ENCODE data around the gene NFKB2. TPM values are rescaled to one million over a fixed set of nuclear protein-coding genes. Genes with fewer than 3 reads are reported as not detected.

NFKB2 gene
- total and polyA plus RNA-seq, 10 donors, result 34.7 to 161 (median 57.1) TPM

DNA sequence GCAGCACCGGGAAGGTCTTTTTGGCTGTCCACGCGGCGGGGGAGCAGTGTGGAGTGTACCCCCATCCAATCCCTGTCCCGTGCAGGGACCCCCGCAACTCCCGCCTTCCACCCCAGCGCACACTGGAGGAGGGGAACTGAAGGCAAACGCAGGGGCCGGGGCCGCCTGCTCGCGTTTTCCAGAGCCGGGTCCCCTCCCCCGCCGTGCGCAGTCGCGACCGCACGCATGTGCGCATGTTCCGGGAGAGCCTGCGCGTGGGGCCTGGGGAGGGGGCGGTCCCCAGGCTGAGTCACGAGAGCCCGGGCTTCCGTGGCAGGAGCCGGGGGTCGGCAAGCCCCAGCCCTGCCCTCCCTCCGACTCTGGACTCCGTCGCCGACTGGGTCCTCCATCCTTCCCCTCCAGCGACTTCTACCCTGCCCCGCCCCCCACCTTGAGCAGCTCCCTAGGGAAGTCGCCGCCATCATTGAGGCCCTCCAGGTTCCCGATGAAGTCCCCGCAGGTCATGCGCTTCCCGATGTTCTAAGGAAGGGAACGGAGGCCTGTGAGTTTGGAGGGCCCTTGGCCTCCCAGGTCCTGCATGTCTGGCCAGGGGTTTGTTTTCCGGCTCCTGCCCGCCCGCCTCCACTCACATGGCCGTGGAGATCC lies 15.0 kb downstream of the NFKB2 start:
- Histone ChIP-seq H3K27ac (no peak overlapping the region), H3K27me3 (replicated peaks in 1 of 7) (peaks cover 15 to 88% (median 58%) of the 10 kb centered on the region in 7 donors), H3K4me3 (peak overlapping the region; percentile 8 to 71 (median 24)), H3K9me3 (no peaks in the 10 kb centered on the region), H3K4me1 (peaks cover 5 to 36% (median 25%) of the 10 kb centered on the region in 6 donors), H3K36me3 (no peaks in the 10 kb centered on the region)
- WGBS, 5 donors, result 2 to 11% (median 4%) methylated on average over 16 to 48 of the region's 48 CpGs
- TF ChIP-seq, protein P1, sequence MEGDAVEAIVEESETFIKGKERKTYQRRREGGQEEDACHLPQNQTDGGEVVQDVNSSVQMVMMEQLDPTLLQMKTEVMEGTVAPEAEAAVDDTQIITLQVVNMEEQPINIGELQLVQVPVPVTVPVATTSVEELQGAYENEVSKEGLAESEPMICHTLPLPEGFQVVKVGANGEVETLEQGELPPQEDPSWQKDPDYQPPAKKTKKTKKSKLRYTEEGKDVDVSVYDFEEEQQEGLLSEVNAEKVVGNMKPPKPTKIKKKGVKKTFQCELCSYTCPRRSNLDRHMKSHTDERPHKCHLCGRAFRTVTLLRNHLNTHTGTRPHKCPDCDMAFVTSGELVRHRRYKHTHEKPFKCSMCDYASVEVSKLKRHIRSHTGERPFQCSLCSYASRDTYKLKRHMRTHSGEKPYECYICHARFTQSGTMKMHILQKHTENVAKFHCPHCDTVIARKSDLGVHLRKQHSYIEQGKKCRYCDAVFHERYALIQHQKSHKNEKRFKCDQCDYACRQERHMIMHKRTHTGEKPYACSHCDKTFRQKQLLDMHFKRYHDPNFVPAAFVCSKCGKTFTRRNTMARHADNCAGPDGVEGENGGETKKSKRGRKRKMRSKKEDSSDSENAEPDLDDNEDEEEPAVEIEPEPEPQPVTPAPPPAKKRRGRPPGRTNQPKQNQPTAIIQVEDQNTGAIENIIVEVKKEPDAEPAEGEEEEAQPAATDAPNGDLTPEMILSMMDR (IDR thresholded peaks at IDR 0.05 in 8 of 11, conservative IDR thresholded peaks at IDR 0.05 in 3 of 11), result no peak
- TF ChIP-seq POLR2A (IDR thresholded peaks at IDR 0.05) (no peak), POLR2AphosphoS5 (IDR thresholded peaks at IDR 0.05) (peak in 2 of 3 donors; percentile 29 to 47)
- DNase-seq, result no peak
- intact Hi-C loops (cut with DNase I; ENCODE audit: low total_unique reads), result no loop called here

GRCh38 chr10:102411341-102412255 lies 16.1 kb downstream of the NFKB2 start:
- TF ChIP-seq, protein P1 (IDR thresholded peaks at IDR 0.05 in 8 of 11, conservative IDR thresholded peaks at IDR 0.05 in 3 of 11), result no peak
- TF ChIP-seq POLR2A (IDR thresholded peaks at IDR 0.05), result no peak
- TF ChIP-seq POLR2AphosphoS5 (IDR thresholded peaks at IDR 0.05), result no peak
- intact Hi-C loops (cut with DNase I; ENCODE audit: low total_unique reads), result no loop called here
- Histone ChIP-seq H3K27ac (no peak overlapping the region), H3K9me3 (no peaks in the 10 kb centered on the region), H3K4me1 (peaks cover 5 to 36% (median 25%) of the 10 kb centered on the region in 6 donors), H3K27me3 (replicated peaks in 1 of 7) (peaks cover 15 to 98% (median 64%) of the 10 kb centered on the region in 7 donors), H3K36me3 (no peaks in the 10 kb centered on the region), H3K4me3 (no peak overlapping the region)
- WGBS, 5 donors, result 80 to 90% (median 86%) methylated on average over 13 to 14 of the region's 14 CpGs
- DNase-seq, result no peak

DNA sequence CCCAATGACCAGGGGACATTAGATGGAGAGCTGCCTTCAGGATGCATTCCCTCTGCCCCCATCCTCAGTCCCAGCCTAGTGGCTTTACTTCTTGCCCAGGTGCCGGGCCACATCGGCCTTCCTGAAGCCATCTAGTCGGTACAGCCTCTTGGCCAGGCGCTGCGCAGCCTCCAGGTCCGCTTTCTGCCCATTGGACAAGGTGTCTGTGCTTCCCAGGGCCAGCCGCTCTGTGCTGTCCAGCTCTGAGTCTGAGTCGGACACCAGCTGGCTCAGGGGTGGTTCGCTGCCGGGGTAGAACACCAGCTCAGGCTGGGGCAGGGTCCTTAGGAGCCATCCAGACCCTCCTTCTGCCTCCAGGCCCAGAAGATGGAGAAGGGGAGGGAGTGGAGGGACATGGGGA lies 16.8 kb downstream of the NFKB2 start:
- H3K4me1 ChIP-seq, result peaks cover 5 to 36% (median 25%) of the 10 kb centered on the region in 6 donors
- intact Hi-C loops (cut with DNase I; ENCODE audit: low total_unique reads), result no loop called here
- no peaks in the 10 kb centered on the region for H3K9me3 ChIP-seq
- no peak overlapping the region for H3K4me3 ChIP-seq
- TF ChIP-seq POLR2A (IDR thresholded peaks at IDR 0.05), result no peak
- TF ChIP-seq, protein P1 (IDR thresholded peaks at IDR 0.05 in 8 of 11, conservative IDR thresholded peaks at IDR 0.05 in 3 of 11), result no peak
- no peak for TF ChIP-seq POLR2AphosphoS5 (IDR thresholded peaks at IDR 0.05)
- DNase-seq, result no peak
- no peaks in the 10 kb centered on the region for H3K36me3 ChIP-seq
- 85 to 92% (median 89%) methylated on average over 10 of the region's 10 CpGs for WGBS, 5 donors
- H3K27ac ChIP-seq, result no peak overlapping the region
- peaks cover 15 to 100% (median 68%) of the 10 kb centered on the region in 7 donors for H3K27me3 ChIP-seq (replicated peaks in 1 of 7)

Measured in spleen (tissue), 11 donors.